HepG2 (cell line): Measurements from ENCODE around the gene ANKRD42. TPM values are rescaled to one million over a fixed set of nuclear protein-coding genes. Genes with fewer than 3 reads are reported as not detected.

Experiments used
- ATAD3A ChIP-seq: sonication (generic); formaldehyde crosslinking; IDR thresholded peaks from 2 replicates; pipeline ENCODE4 v1.4.0; 2020; ENCODE audit warnings: missing genetic modification reagents
- EEA1 ChIP-seq: sonication (generic); formaldehyde crosslinking; IDR thresholded peaks from 2 replicates; pipeline ENCODE4 v1.5.1; 2020; ENCODE audit warnings: mild to moderate bottlenecking, missing genetic modification reagents, borderline replicate concordance
- HNRNPH1 ChIP-seq: fragments of 200-400 bp; formaldehyde crosslinking; optimal IDR thresholded peaks from 2 replicates; pipeline ENCODE3; 2017; ENCODE audit warnings: mild to moderate bottlenecking, low read depth, low read length
- MAFG ChIP-seq: sonication (generic); formaldehyde crosslinking; IDR thresholded peaks from 2 replicates; pipeline ENCODE4 v1.5.1; 2020; ENCODE audit warnings: mild to moderate bottlenecking, missing genetic modification reagents
- NR2C2 ChIP-seq: sonication (generic); formaldehyde crosslinking; IDR thresholded peaks from 2 replicates; pipeline ENCODE4 v1.4.0; 2020; ENCODE audit warnings: missing genetic modification reagents, mild to moderate bottlenecking, moderate library complexity, borderline replicate concordance
- NR2F6 ChIP-seq, 2 experiments: IDR thresholded peaks; 2 replicates each; pipeline ENCODE4 v1.6.1; 2016; ENCODE audit warnings: antibody characterized with exemption in 1 of 2, mild to moderate bottlenecking in 1 of 2
- PLRG1 ChIP-seq: fragments of 450-650 bp; conservative IDR thresholded peaks from 2 replicates; pipeline ENCODE4 v1.6.1; 2016
- SMAD9 ChIP-seq: sonication (generic); formaldehyde crosslinking; IDR thresholded peaks from 2 replicates; pipeline ENCODE4 v1.5.1; 2020; ENCODE audit warnings: mild to moderate bottlenecking, missing genetic modification reagents
- SNAPC4 ChIP-seq: sonication (generic); formaldehyde crosslinking; IDR thresholded peaks from 2 replicates; pipeline ENCODE4 v1.4.0; 2020; ENCODE audit warnings: mild to moderate bottlenecking, missing genetic modification reagents
- U2AF2 ChIP-seq: fragments of 200-400 bp; formaldehyde crosslinking; IDR thresholded peaks from 2 replicates; pipeline ENCODE4 v1.6.1; 2017; ENCODE audit warnings: low read depth, mild to moderate bottlenecking, low read length
- ZNF253 ChIP-seq: sonication (generic); formaldehyde crosslinking; IDR thresholded peaks from 2 replicates; pipeline ENCODE4 v1.8.0; 2022; ENCODE audit warnings: mild to moderate bottlenecking, missing genetic modification reagents, borderline replicate concordance
- ZNF546 ChIP-seq: sonication (generic); formaldehyde crosslinking; conservative IDR thresholded peaks from 2 replicates; pipeline ENCODE4 v1.8.1; 2023; ENCODE audit warnings: mild to moderate bottlenecking, missing genetic modification reagents
- ZNF691 ChIP-seq: sonication (generic); formaldehyde crosslinking; IDR thresholded peaks from 2 replicates; pipeline ENCODE4 v1.4.0; 2020; ENCODE audit warnings: missing genetic modification reagents, low read depth, mild to moderate bottlenecking, borderline replicate concordance
- polyA plus RNA-seq, 8 experiments: library from polyadenylated mRNA; depleted of rRNA in 3 of 8; stranded (reverse) in 7 of 8; unstranded in 1 of 8; fragments of >200 nt; fragmentation: Illumina TruSeq in 4 of 8; extraction: Trizol in 4 of 8; gene quantifications; 2 replicates each; pipeline versions ENCODE4 v1.2.1 to v1.2.3, GENCODE V29; 2011 to 2016; ENCODE audit warnings: low read depth in 4 of 8, missing spikeins in 1 of 8, mixed read lengths in 1 of 8; ENCODE audit not compliant: insufficient read depth in 1 of 8
- total RNA-seq, 5 experiments: library from RNA; depleted of rRNA; stranded (reverse); fragments of >200 nt; fragmentation: Illumina TruSeq; extraction: Trizol; gene quantifications; 2 replicates each; pipeline ENCODE4 v1.2.3, GENCODE V29; 2016; ENCODE audit warnings: low read depth in 1 of 5
- TF ChIP-seq, protein P1 (sequence below): IDR thresholded peaks from 2 replicates; pipeline ENCODE4 v1.6.1; 2012; ENCODE audit warnings: low read length, improper control_type of control experiment
- TF ChIP-seq, protein P2 (sequence below): sonication (generic); formaldehyde crosslinking; IDR thresholded peaks from 2 replicates; pipeline ENCODE4 v1.5.1; 2020; ENCODE audit warnings: missing genetic modification reagents, mild to moderate bottlenecking, borderline replicate concordance
- TF ChIP-seq, protein P3 (sequence below): sonication (generic); formaldehyde crosslinking; IDR thresholded peaks from 2 replicates; pipeline ENCODE4 v1.5.0; 2020; ENCODE audit warnings: missing genetic modification reagents

ANKRD42 gene
- total and polyA plus RNA-seq, 2 of the 13 experiments (the other 11 are each of a cell fraction or from before 2014, with no cell fraction given) = 2.2 to 3.7 TPM

GRCh38 chr11:83156144-83156995 is 37.1 kb upstream of the ANKRD42 start (continued):
- TF ChIP-seq ZNF253 (CRISPR knock-in tag) = no peak
- TF ChIP-seq ATAD3A (CRISPR knock-in tag) = no peak
- TF ChIP-seq MAFG = no peak
- no peak for TF ChIP-seq PLRG1
- TF ChIP-seq ZNF691 (CRISPR knock-in tag) = peak; percentile 57
- TF ChIP-seq, protein P1, sequence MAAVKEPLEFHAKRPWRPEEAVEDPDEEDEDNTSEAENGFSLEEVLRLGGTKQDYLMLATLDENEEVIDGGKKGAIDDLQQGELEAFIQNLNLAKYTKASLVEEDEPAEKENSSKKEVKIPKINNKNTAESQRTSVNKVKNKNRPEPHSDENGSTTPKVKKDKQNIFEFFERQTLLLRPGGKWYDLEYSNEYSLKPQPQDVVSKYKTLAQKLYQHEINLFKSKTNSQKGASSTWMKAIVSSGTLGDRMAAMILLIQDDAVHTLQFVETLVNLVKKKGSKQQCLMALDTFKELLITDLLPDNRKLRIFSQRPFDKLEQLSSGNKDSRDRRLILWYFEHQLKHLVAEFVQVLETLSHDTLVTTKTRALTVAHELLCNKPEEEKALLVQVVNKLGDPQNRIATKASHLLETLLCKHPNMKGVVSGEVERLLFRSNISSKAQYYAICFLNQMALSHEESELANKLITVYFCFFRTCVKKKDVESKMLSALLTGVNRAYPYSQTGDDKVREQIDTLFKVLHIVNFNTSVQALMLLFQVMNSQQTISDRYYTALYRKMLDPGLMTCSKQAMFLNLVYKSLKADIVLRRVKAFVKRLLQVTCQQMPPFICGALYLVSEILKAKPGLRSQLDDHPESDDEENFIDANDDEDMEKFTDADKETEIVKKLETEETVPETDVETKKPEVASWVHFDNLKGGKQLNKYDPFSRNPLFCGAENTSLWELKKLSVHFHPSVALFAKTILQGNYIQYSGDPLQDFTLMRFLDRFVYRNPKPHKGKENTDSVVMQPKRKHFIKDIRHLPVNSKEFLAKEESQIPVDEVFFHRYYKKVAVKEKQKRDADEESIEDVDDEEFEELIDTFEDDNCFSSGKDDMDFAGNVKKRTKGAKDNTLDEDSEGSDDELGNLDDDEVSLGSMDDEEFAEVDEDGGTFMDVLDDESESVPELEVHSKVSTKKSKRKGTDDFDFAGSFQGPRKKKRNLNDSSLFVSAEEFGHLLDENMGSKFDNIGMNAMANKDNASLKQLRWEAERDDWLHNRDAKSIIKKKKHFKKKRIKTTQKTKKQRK = peak; percentile 54; the same call in 1 of the 2 replicates
- peak; percentile 49; the same call in 1 of the 2 replicates for TF ChIP-seq EEA1 (CRISPR knock-in tag)
- no peak for TF ChIP-seq HNRNPH1
- TF ChIP-seq U2AF2 = no peak
- no peak; the same call in 1 of the 2 replicates for TF ChIP-seq NR2C2 (CRISPR knock-in tag)
- peak; percentile 45; the same call in 1 of the 2 replicates for TF ChIP-seq SNAPC4 (CRISPR knock-in tag)
- no peak for TF ChIP-seq SMAD9 (CRISPR knock-in tag)
- TF ChIP-seq, protein P2, sequence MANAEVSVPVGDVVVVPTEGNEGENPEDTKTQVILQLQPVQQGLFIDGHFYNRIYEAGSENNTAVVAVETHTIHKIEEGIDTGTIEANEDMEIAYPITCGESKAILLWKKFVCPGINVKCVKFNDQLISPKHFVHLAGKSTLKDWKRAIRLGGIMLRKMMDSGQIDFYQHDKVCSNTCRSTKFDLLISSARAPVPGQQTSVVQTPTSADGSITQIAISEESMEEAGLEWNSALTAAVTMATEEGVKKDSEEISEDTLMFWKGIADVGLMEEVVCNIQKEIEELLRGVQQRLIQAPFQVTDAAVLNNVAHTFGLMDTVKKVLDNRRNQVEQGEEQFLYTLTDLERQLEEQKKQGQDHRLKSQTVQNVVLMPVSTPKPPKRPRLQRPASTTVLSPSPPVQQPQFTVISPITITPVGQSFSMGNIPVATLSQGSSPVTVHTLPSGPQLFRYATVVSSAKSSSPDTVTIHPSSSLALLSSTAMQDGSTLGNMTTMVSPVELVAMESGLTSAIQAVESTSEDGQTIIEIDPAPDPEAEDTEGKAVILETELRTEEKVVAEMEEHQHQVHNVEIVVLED (CRISPR knock-in tag) = 0 out of 2 replicates have a peak, but pooled peaks have one; percentile 78
- TF ChIP-seq, protein P3, sequence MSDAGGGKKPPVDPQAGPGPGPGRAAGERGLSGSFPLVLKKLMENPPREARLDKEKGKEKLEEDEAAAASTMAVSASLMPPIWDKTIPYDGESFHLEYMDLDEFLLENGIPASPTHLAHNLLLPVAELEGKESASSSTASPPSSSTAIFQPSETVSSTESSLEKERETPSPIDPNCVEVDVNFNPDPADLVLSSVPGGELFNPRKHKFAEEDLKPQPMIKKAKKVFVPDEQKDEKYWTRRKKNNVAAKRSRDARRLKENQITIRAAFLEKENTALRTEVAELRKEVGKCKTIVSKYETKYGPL (CRISPR knock-in tag) = no peak
- TF ChIP-seq NR2F6 (IDR thresholded peaks at IDR 0.05) = 0 out of 2 replicates have a peak, but pooled peaks have one; percentile 8
- no peak for TF ChIP-seq NR2F6 (CRISPR knock-in tag; IDR thresholded peaks at IDR 0.05)
- TF ChIP-seq ZNF546 = 0 out of 2 replicates have a peak, but pooled peaks have one; percentile 31
